PC-9 (cell line): Measurements from ENCODE around the gene SEMA4B. TPM values are rescaled to one million over a fixed set of nuclear protein-coding genes. Genes with fewer than 3 reads are reported as not detected.

Experiments used
- BruUV-seq: library from RNA; stranded (reverse); fragments of 400-500 nt; replicated peaks from 2 replicates; lab custom pipeline; 2021; lab: Mats Ljungman, UMichigan
- CTCF ChIA-PET: fragments of 300-600 bp; sonication (Branson Sonifier 250); formaldehyde crosslinking; loops from one replicate; lab custom pipeline; 2022; ENCODE audit warnings: antibody characterized with exemption; lab: Charles Lee
- POLR2A ChIA-PET: fragments of 300-600 bp; sonication (Branson Sonifier 250); formaldehyde crosslinking; loops from one replicate; lab custom pipeline; 2022; ENCODE audit warnings: antibody characterized with exemption; ENCODE audit not compliant: unreplicated experiment; lab: Charles Lee
- DNase-seq, 2 experiments: peaks; one replicate each; pipeline versions ENCODE4 v3.0.0 to v3.0.0-alpha.2; 2015 to 2022; ENCODE audit warnings: mixed read lengths in 1 of 2
- H2AFZ ChIP-seq: fragments of 200-600 bp; sonication (generic); 2 replicates; pipeline ENCODE4 v1.8.1; 2017; ENCODE audit warnings: antibody characterized with exemption
- H3F3A ChIP-seq: fragments of 200-600 bp; sonication (generic); 2 replicates; pipeline ENCODE4 v1.8.1; 2017; ENCODE audit warnings: antibody characterized with exemption, mild to moderate bottlenecking, low read depth; ENCODE audit not compliant: insufficient read depth
- H3K27ac ChIP-seq: fragments of 200-600 bp; sonication (generic); 2 replicates; pipeline ENCODE4 v1.6.1; 2016; ENCODE audit warnings: mixed run types
- H3K27me3 ChIP-seq: fragments of 200-600 bp; sonication (generic); 2 replicates; pipeline ENCODE4 v1.6.1; 2016; ENCODE audit warnings: low read depth, mixed run types; ENCODE audit not compliant: insufficient read depth
- H3K36me3 ChIP-seq: fragments of 200-600 bp; sonication (generic); 2 replicates; pipeline ENCODE4 v1.6.1; 2016; ENCODE audit warnings: low read depth, mixed run types
- H3K4me1 ChIP-seq: fragments of 200-600 bp; sonication (generic); replicated peaks from 2 replicates; pipeline ENCODE4 v1.6.1; 2016; ENCODE audit warnings: mixed run types; ENCODE audit not compliant: insufficient read depth
- H3K4me2 ChIP-seq: fragments of 200-600 bp; sonication (generic); 2 replicates; pipeline ENCODE4 v1.6.1; 2017; ENCODE audit warnings: mixed run types
- H3K4me3 ChIP-seq: fragments of 200-600 bp; sonication (generic); 2 replicates; pipeline ENCODE4 v1.6.1; 2016; ENCODE audit warnings: mixed run types
- H3K79me2 ChIP-seq: fragments of 200-600 bp; sonication (generic); 2 replicates; pipeline ENCODE4 v1.6.1; 2017; ENCODE audit warnings: low read depth, mixed run types
- H3K9me2 ChIP-seq: fragments of 200-600 bp; sonication (generic); 2 replicates; pipeline ENCODE4 v1.8.1; 2017; ENCODE audit warnings: mild to moderate bottlenecking; ENCODE audit not compliant: insufficient read depth
- H3K9me3 ChIP-seq: fragments of 200-600 bp; sonication (generic); 2 replicates; pipeline ENCODE4 v1.8.1; 2016; ENCODE audit warnings: low read depth; ENCODE audit not compliant: insufficient read depth
- H4K20me1 ChIP-seq: fragments of 200-600 bp; sonication (generic); 2 replicates; pipeline ENCODE4 v1.8.1; 2017; ENCODE audit not compliant: insufficient read depth
- CTCF ChIP-seq: fragments of 200-600 bp; sonication (generic); conservative IDR thresholded peaks from 2 replicates; pipeline ENCODE4 v1.6.1; 2017; ENCODE audit warnings: mixed run types, antibody characterized with exemption, mild to moderate bottlenecking, moderate library complexity
- EZH2 ChIP-seq: fragments of 200-600 bp; sonication (generic); IDR thresholded peaks from 2 replicates; pipeline ENCODE4 v1.8.0; 2017; ENCODE audit warnings: antibody characterized with exemption, low read depth
- intact Hi-C: fragments of 100-400 bp; cut with micrococcal nuclease; formaldehyde crosslinking; loops from one replicate; pipeline ENCODE4 v1.10.0; 2022; ENCODE audit not compliant: unreplicated experiment
- total RNA-seq: library from RNA; stranded (reverse); gene quantifications from 2 replicates; pipeline ENCODE4 v1.2.3, GENCODE V29; 2021

The SEMA4B gene
- total RNA-seq, 1 experiment from 2014 or later = 70.7 TPM

GRCh38 chr15:90240856-90241255, 39.7 kb downstream of the SEMA4B start:
- no peak for DNase-seq
- peaks cover 27% of the 10 kb centered on the region; the same call in 1 of the 2 replicates for H3F3A ChIP-seq
- H3K9me3 ChIP-seq = no peaks in the 10 kb centered on the region
- intact Hi-C loops = no loop called here
- ChIA-PET POLR2A (no interaction called here), CTCF (no interaction called here)
- H3K9me2 ChIP-seq = no peaks in the 10 kb centered on the region
- no peak overlapping the region for H3K27ac ChIP-seq
- BruUV-seq = no TSS peak
- H3K27me3 ChIP-seq = no peaks in the 10 kb centered on the region
- no peak overlapping the region for H3K4me2 ChIP-seq
- peaks cover 18% of the 10 kb centered on the region for H3K36me3 ChIP-seq
- 0 out of 2 replicates have a peak, but pooled peaks cover 8% of the 10 kb centered on the region for H3K79me2 ChIP-seq
- no peaks in the 10 kb centered on the region for H4K20me1 ChIP-seq
- H2AFZ ChIP-seq = no peak overlapping the region
- peaks cover 16% of the 10 kb centered on the region; the same call in 1 of the 2 replicates for H3K4me1 ChIP-seq
- no peak overlapping the region for H3K4me3 ChIP-seq
- TF ChIP-seq EZH2 (no peak), CTCF (no peak)

GRCh38 chr15:90241343-90242192, 40.4 kb downstream of the SEMA4B start:
- Histone ChIP-seq H3K36me3 (peaks cover 14% of the 10 kb centered on the region), H3K9me3 (no peaks in the 10 kb centered on the region), H3K4me3 (no peak overlapping the region), H4K20me1 (no peaks in the 10 kb centered on the region), H2AFZ (no peak overlapping the region), H3K9me2 (no peaks in the 10 kb centered on the region), H3K27ac (no peak overlapping the region), H3K27me3 (no peaks in the 10 kb centered on the region), H3F3A (peaks cover 20% of the 10 kb centered on the region; the same call in 1 of the 2 replicates), H3K4me2 (no peak overlapping the region), H3K4me1 (peaks cover 9% of the 10 kb centered on the region; the same call in 1 of the 2 replicates), H3K79me2 (0 out of 2 replicates have a peak, but pooled peaks cover under 1% of the 10 kb centered on the region)
- BruUV-seq = no TSS peak
- intact Hi-C loops = no loop called here
- POLR2A ChIA-PET = no interaction called here
- TF ChIP-seq CTCF (no peak), EZH2 (no peak)
- CTCF ChIA-PET = no interaction called here
- DNase-seq = no peak

- CTCF ChIA-PET = no interaction called here
- POLR2A ChIA-PET = no interaction called here
- TF ChIP-seq CTCF (no peak), EZH2 (no peak)
Measured at GRCh38 chr15:90243943-90244639, 43.0 kb downstream of the SEMA4B start.

More at GRCh38 chr15:90243943-90244639, 43.0 kb downstream of the SEMA4B start:
- Histone ChIP-seq H3F3A (peaks cover 21% of the 10 kb centered on the region; the same call in 1 of the 2 replicates), H3K79me2 (no peaks in the 10 kb centered on the region), H3K36me3 (no peaks in the 10 kb centered on the region), H3K9me2 (no peaks in the 10 kb centered on the region), H3K27ac (no peak overlapping the region), H3K9me3 (no peaks in the 10 kb centered on the region), H2AFZ (no peak overlapping the region), H3K27me3 (no peaks in the 10 kb centered on the region), H3K4me2 (no peak overlapping the region), H3K4me3 (no peak overlapping the region), H3K4me1 (no peaks in the 10 kb centered on the region), H4K20me1 (no peaks in the 10 kb centered on the region)
- intact Hi-C loops = no loop called here
- BruUV-seq = no TSS peak
- DNase-seq = no peak
